Measurements from ENCODE around the gene CIBAR2.

Gene CIBAR2

GRCh38 chr16:85151079-85151602, 38.9 kb upstream of the CIBAR2 start:
- no peak overlapping the region for H3K9ac ChIP-seq (ENCODE audit: low read length)
- no peak overlapping the region for H3K27ac ChIP-seq (ENCODE audit: low read length)
- no peaks in the 10 kb centered on the region for H3K36me3 ChIP-seq (replicated peaks; ENCODE audit: low read depth, low read length)
- H2AFZ ChIP-seq (ENCODE audit: low read depth, low read length): no peak overlapping the region
- H3K79me2 ChIP-seq (ENCODE audit: low read length): no peaks in the 10 kb centered on the region
- peaks cover 4% of the 10 kb centered on the region; the same call in 1 of the 2 replicates for H3K27me3 ChIP-seq (ENCODE audit: low read depth, low read length)
- H4K20me1 ChIP-seq (ENCODE audit: insufficient read depth, low read length): no peaks in the 10 kb centered on the region
- H3K4me3 ChIP-seq (ENCODE audit: low read length): no peak overlapping the region
- TF ChIP-seq EZH2phosphoT487 (IDR thresholded peaks at IDR 0.05; ENCODE audit: low read depth) (no peak), CTCF (IDR thresholded peaks at IDR 0.05; ENCODE audit: low read depth, low read length) (no peak)
- H3K9me3 ChIP-seq (ENCODE audit: insufficient read depth, low read length): no peaks in the 10 kb centered on the region
- no peak overlapping the region for H3K4me2 ChIP-seq (ENCODE audit: low read length)
- H3K4me1 ChIP-seq (ENCODE audit: low read length): no peaks in the 10 kb centered on the region

DNA sequence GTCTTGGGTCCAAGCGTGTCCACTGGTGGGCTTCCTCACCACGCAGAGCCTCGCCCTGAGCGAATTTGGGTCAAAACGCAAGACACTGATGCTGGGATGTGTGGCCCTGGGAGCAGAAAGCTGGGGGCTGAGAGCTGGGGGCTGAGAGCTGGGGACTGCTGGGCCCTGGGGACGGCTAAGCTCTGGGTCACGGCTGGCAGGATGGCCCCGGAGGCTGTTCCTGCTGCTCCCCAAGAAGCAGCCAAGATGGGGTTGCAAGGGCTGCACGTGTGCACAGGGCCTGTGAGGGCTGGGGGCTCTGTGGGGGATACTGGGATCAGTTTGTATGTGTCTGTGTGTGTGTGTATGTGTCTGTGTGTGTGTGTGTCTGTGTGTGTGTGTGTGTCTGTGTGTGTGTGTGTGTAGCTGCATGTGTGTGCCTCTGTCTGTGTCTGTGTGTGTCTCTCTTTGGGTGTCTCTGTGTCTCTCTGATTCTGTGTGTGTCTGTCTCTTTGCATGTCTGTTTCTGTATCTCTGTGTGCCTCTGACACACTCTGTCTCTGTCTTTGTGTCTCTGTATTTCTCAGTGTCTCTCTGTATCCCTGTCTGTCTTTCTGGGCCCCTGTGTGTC, 38.2 kb upstream of the CIBAR2 start:
- H3K4me1 ChIP-seq (ENCODE audit: low read length): no peaks in the 10 kb centered on the region

DNA sequence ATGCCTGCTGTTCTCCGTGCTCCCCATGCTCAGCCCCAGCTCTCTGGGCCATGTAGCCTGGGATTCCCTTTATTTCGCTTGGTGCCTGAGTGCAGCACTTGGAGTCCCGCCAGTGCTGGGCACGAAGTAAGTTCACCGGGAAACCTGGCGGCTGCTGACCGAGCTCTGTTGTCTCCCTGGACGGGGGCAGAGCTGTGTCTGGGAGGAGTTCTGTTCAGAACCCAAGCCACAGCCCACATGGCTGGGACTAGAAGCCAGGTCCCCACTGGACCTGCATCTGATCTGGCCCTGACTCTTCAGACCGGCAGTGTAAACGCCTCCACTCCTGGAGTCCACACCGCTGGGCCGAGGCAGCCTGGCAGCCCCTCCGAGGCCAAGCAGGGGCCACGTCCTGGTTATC, 37.5 kb upstream of the CIBAR2 start:
- Histone ChIP-seq H3K4me3 (ENCODE audit: low read length) (no peak overlapping the region), H3K9me3 (ENCODE audit: insufficient read depth, low read length) (no peaks in the 10 kb centered on the region), H3K27ac (ENCODE audit: low read length) (no peak overlapping the region), H3K27me3 (ENCODE audit: low read depth, low read length) (peaks cover 4% of the 10 kb centered on the region; the same call in 1 of the 2 replicates), H4K20me1 (ENCODE audit: insufficient read depth, low read length) (no peaks in the 10 kb centered on the region), H2AFZ (ENCODE audit: low read depth, low read length) (no peak overlapping the region), H3K9ac (ENCODE audit: low read length) (no peak overlapping the region), H3K4me1 (ENCODE audit: low read length) (no peaks in the 10 kb centered on the region), H3K4me2 (ENCODE audit: low read length) (no peak overlapping the region), H3K79me2 (ENCODE audit: low read length) (no peaks in the 10 kb centered on the region), H3K36me3 (replicated peaks; ENCODE audit: low read depth, low read length) (no peaks in the 10 kb centered on the region)
- TF ChIP-seq CTCF (IDR thresholded peaks at IDR 0.05; ENCODE audit: low read depth, low read length) (no peak), EZH2phosphoT487 (IDR thresholded peaks at IDR 0.05; ENCODE audit: low read depth) (no peak)

More for the DNA sequence above, 38.2 kb upstream of the CIBAR2 start:
- no peak overlapping the region for H2AFZ ChIP-seq (ENCODE audit: low read depth, low read length)
- peaks cover 4% of the 10 kb centered on the region; the same call in 1 of the 2 replicates for H3K27me3 ChIP-seq (ENCODE audit: low read depth, low read length)
- H3K4me2 ChIP-seq (ENCODE audit: low read length): no peak overlapping the region
- no peaks in the 10 kb centered on the region for H4K20me1 ChIP-seq (ENCODE audit: insufficient read depth, low read length)
- no peaks in the 10 kb centered on the region for H3K36me3 ChIP-seq (replicated peaks; ENCODE audit: low read depth, low read length)
- no peak overlapping the region for H3K4me3 ChIP-seq (ENCODE audit: low read length)
- no peaks in the 10 kb centered on the region for H3K9me3 ChIP-seq (ENCODE audit: insufficient read depth, low read length)
- TF ChIP-seq CTCF (IDR thresholded peaks at IDR 0.05; ENCODE audit: low read depth, low read length) (no peak), EZH2phosphoT487 (IDR thresholded peaks at IDR 0.05; ENCODE audit: low read depth) (no peak)
- no peaks in the 10 kb centered on the region for H3K79me2 ChIP-seq (ENCODE audit: low read length)
- H3K9ac ChIP-seq (ENCODE audit: low read length): no peak overlapping the region
- no peak overlapping the region for H3K27ac ChIP-seq (ENCODE audit: low read length)

GRCh38 chr16:85148931-85149330, 36.7 kb upstream of the CIBAR2 start:
- Histone ChIP-seq H4K20me1 (ENCODE audit: insufficient read depth, low read length) (no peaks in the 10 kb centered on the region), H3K4me2 (ENCODE audit: low read length) (no peak overlapping the region), H3K27me3 (ENCODE audit: low read depth, low read length) (peaks cover 4% of the 10 kb centered on the region; the same call in 1 of the 2 replicates), H3K9me3 (ENCODE audit: insufficient read depth, low read length) (no peaks in the 10 kb centered on the region), H3K4me1 (ENCODE audit: low read length) (no peaks in the 10 kb centered on the region), H3K36me3 (replicated peaks; ENCODE audit: low read depth, low read length) (no peaks in the 10 kb centered on the region), H3K4me3 (ENCODE audit: low read length) (no peak overlapping the region), H3K79me2 (ENCODE audit: low read length) (no peaks in the 10 kb centered on the region), H3K9ac (ENCODE audit: low read length) (no peak overlapping the region), H3K27ac (ENCODE audit: low read length) (no peak overlapping the region), H2AFZ (ENCODE audit: low read depth, low read length) (no peak overlapping the region)
- TF ChIP-seq EZH2phosphoT487 (IDR thresholded peaks at IDR 0.05; ENCODE audit: low read depth): no peak
- no peak for TF ChIP-seq CTCF (IDR thresholded peaks at IDR 0.05; ENCODE audit: low read depth, low read length)

Data from OCI-LY3 (cell line).